ENCODE results near the gene CX3CR1. TPM values are rescaled to one million over a fixed set of nuclear protein-coding genes. Genes with fewer than 3 reads are reported as not detected.

CX3CR1 gene
- total and polyA plus RNA-seq, 9 of the 15 experiments (the other 6 are each of a cell fraction or from before 2014, with no cell fraction given) = 0.03 to 0.21 TPM; not detected in 7

- 0 out of 2 replicates have a peak, but pooled peaks have one; percentile 65 for TF ChIP-seq ZNF197 (CRISPR knock-in tag; IDR thresholded peaks at IDR 0.05; ENCODE audit: low read depth)
- TF ChIP-seq YY1 (IDR thresholded peaks at IDR 0.05; ENCODE audit: borderline replicate concordance in 1 of 3, control insufficient read depth in 1 of 3, extremely low read depth in 1 of 3, insufficient read depth in 3 of 3, insufficient read length in 1 of 3, insufficient replicate concordance in 2 of 3, low read depth in 1 of 3, low read length in 2 of 3) = no peak
- TF ChIP-seq MBD2 (IDR thresholded peaks at IDR 0.05; ENCODE audit: borderline replicate concordance, low read depth) = no peak
- no peak for TF ChIP-seq CLOCK (CRISPR knock-in tag; IDR thresholded peaks at IDR 0.05; ENCODE audit: borderline replicate concordance)
- TF ChIP-seq ZBTB9 (CRISPR knock-in tag; IDR thresholded peaks at IDR 0.05) = 0 out of 2 replicates have a peak, but pooled peaks have one; percentile 15
- TF ChIP-seq ARID1B (IDR thresholded peaks at IDR 0.05) = peak; percentile 54; the same call in 1 of the 2 replicates
- TF ChIP-seq GTF2F1 (IDR thresholded peaks at IDR 0.05; ENCODE audit: low read depth, low read length) = no peak
- no peak for TF ChIP-seq KLF6 (CRISPR knock-in tag; IDR thresholded peaks at IDR 0.05; ENCODE audit: borderline replicate concordance)
- TF ChIP-seq CBX8 (IDR thresholded peaks at IDR 0.05; ENCODE audit: borderline replicate concordance, extremely low read depth, low read depth, low read length, poor library complexity, severe bottlenecking) = no peak
- TF ChIP-seq ZNF3 (CRISPR knock-in tag; IDR thresholded peaks at IDR 0.05) = no peak
- no peak for TF ChIP-seq POLR2AphosphoS2 (IDR thresholded peaks at IDR 0.05; ENCODE audit: low read length)
- no peak for TF ChIP-seq ZNF431 (CRISPR knock-in tag; IDR thresholded peaks at IDR 0.05)
- peak; percentile 49 for TF ChIP-seq DDX20 (tag; IDR thresholded peaks at IDR 0.05; ENCODE audit: low read depth)
- TF ChIP-seq ATF7 (IDR thresholded peaks at IDR 0.05) = peak; percentile 60; the same call in 1 of the 2 replicates
- peak; percentile 13; the same call in 1 of the 2 replicates for TF ChIP-seq NFRKB (IDR thresholded peaks at IDR 0.05; ENCODE audit: low read depth)
- TF ChIP-seq SMAD4 (CRISPR knock-in tag; conservative IDR thresholded peaks at IDR 0.05) = peak; percentile 85
- no peak for TF ChIP-seq BRF1 (IDR thresholded peaks at IDR 0.05; ENCODE audit: borderline replicate concordance, extremely low read depth, insufficient read length)
- no peak for TF ChIP-seq HNRNPL (IDR thresholded peaks at IDR 0.05; ENCODE audit: low read depth, low read length)
Observed at GRCh38 chr3:39284457-39284881, 4.6 kb upstream of the CX3CR1 start (continued).
